Tibial artery (tissue), 4 donors: ENCODE measurements around the gene HSPA4L.

Experiments
- DNase-seq, 2 donors: peaks; one replicate each; pipeline ENCODE4 v3.0.0-alpha.2; 2019
- H3K27ac ChIP-seq, 2 donors: fragments of 200-600 bp; sonication (generic) in 1 of 2; 1 replicate in 1 of 2; 2 replicates in 1 of 2; pipeline ENCODE4 v1.5.1; 2018 to 2019; ENCODE audit warnings: mild to moderate bottlenecking in 1 of 2
- H3K27me3 ChIP-seq, 2 donors: fragments of 200-600 bp; sonication (generic) in 1 of 2; one replicate each; pipeline versions ENCODE4 v1.5.1 to v1.6.0; 2016 to 2019
- H3K36me3 ChIP-seq, 3 donors: fragments of 200-600 bp; sonication (generic) in 2 of 3; one replicate each; pipeline ENCODE4 v1.5.1; 2016 to 2019; ENCODE audit warnings: mild to moderate bottlenecking in 2 of 3
- H3K4me1 ChIP-seq, 4 donors: fragments of 200-600 bp; sonication (generic) in 2 of 4; 1 replicate in 3 of 4; 2 replicates in 1 of 4; pipeline ENCODE4 v1.5.1; 2016 to 2019
- H3K4me3 ChIP-seq, 2 donors: fragments of 200-600 bp; sonication (generic) in 1 of 2; 1 replicate in 1 of 2; 2 replicates in 1 of 2; pipeline ENCODE4 v1.5.1; 2018 to 2019; ENCODE audit warnings: mild to moderate bottlenecking in 2 of 2
- H3K9me3 ChIP-seq, 3 donors: fragments of 200-600 bp; sonication (generic) in 1 of 3; one replicate each; pipeline ENCODE4 v1.5.1; 2016 to 2019
- CTCF ChIP-seq, 2 experiments: fragments of 200-600 bp in 1 of 2; fragments of 450-650 bp in 1 of 2; IDR thresholded peaks; one replicate each; pipeline ENCODE4 v1.5.1; 2017 to 2019; ENCODE audit warnings: antibody characterized with exemption in 2 of 2, mild to moderate bottlenecking in 1 of 2, moderate library complexity in 1 of 2
- intact Hi-C: fragments of 100-400 bp; cut with DNase I; formaldehyde crosslinking; loops from one replicate; pipeline ENCODE4 v1.15.0; 2023; ENCODE audit warnings: low total_unique reads

HSPA4L gene

GRCh38 chr4:127747883-127748282, 34.2 kb upstream of the HSPA4L start:
- intact Hi-C loops: no loop called here
- TF ChIP-seq CTCF (IDR thresholded peaks at IDR 0.05): no peak
- no peak for DNase-seq

GRCh38 chr4:127748957-127749356, 33.2 kb upstream of the HSPA4L start:
- no peak for DNase-seq
- Histone ChIP-seq H3K4me1 (no peaks in the 10 kb centered on the region), H3K9me3 (peaks cover 0 to 8% (median 3%) of the 10 kb centered on the region in 3 donors), H3K4me3 (no peak overlapping the region), H3K27me3 (no peaks in the 10 kb centered on the region), H3K36me3 (no peaks in the 10 kb centered on the region), H3K27ac (no peak overlapping the region)
- intact Hi-C loops: no loop called here
- TF ChIP-seq CTCF (IDR thresholded peaks at IDR 0.05): no peak

More at GRCh38 chr4:127747883-127748282, 34.2 kb upstream of the HSPA4L start:
- Histone ChIP-seq H3K27ac (no peak overlapping the region), H3K36me3 (no peaks in the 10 kb centered on the region), H3K9me3 (peaks cover 0 to 8% (median 3%) of the 10 kb centered on the region in 3 donors), H3K4me1 (no peaks in the 10 kb centered on the region), H3K4me3 (no peak overlapping the region), H3K27me3 (no peaks in the 10 kb centered on the region)

GRCh38 chr4:127756906-127757305, 25.2 kb upstream of the HSPA4L start:
- H3K36me3 ChIP-seq: no peaks in the 10 kb centered on the region
- no peak overlapping the region for H3K4me3 ChIP-seq
- no peaks in the 10 kb centered on the region for H3K9me3 ChIP-seq
- no peak overlapping the region for H3K27ac ChIP-seq
- no peaks in the 10 kb centered on the region for H3K4me1 ChIP-seq
- no peak for DNase-seq
- H3K27me3 ChIP-seq: no peaks in the 10 kb centered on the region
- intact Hi-C loops: no loop called here
- no peak for TF ChIP-seq CTCF (IDR thresholded peaks at IDR 0.05)

- Histone ChIP-seq H3K4me1 (no peaks in the 10 kb centered on the region), H3K4me3 (no peak overlapping the region), H3K27me3 (no peaks in the 10 kb centered on the region), H3K36me3 (no peaks in the 10 kb centered on the region), H3K9me3 (no peaks in the 10 kb centered on the region), H3K27ac (no peak overlapping the region)
- no peak for TF ChIP-seq CTCF (IDR thresholded peaks at IDR 0.05)
- no peak for DNase-seq
- intact Hi-C loops: no loop called here
Observed at GRCh38 chr4:127759228-127759820, 22.8 kb upstream of the HSPA4L start.

GRCh38 chr4:127759893-127760292, 22.2 kb upstream of the HSPA4L start:
- intact Hi-C loops: no loop called here
- no peak overlapping the region for H3K27ac ChIP-seq
- DNase-seq: no peak
- no peaks in the 10 kb centered on the region for H3K4me1 ChIP-seq
- H3K9me3 ChIP-seq: no peaks in the 10 kb centered on the region
- no peak for TF ChIP-seq CTCF (IDR thresholded peaks at IDR 0.05)
- H3K36me3 ChIP-seq: no peaks in the 10 kb centered on the region
- H3K27me3 ChIP-seq: no peaks in the 10 kb centered on the region
- no peak overlapping the region for H3K4me3 ChIP-seq
